Measurements from ENCODE around the gene CDC14B.

The CDC14B gene

DNA sequence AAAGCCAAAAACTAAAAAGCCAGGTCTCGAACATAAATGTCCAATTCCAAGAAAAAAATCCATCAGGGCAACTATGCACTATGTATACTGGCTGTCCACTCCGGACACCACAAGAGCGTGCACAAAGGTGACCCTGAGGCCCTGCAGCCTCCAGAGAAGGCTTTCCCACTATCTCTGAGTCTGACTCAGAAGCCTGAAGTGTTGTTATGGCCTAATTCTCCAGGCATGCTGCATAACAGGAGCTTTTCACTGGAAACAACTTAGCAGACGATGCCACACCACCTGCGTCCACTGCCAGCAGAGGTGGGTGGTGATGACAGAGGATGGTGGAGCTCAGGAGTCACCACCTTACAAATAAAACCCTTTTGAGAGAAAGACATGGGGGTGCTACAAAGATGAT, 106.0 kb downstream of the CDC14B start:
- Histone ChIP-seq H3K9me3 (ENCODE audit: severe bottlenecking) (no peaks in the 10 kb centered on the region), H3K4me1 (ENCODE audit: insufficient read depth, poor library complexity, severe bottlenecking) (no peaks in the 10 kb centered on the region), H3K27ac (ENCODE audit: poor library complexity, severe bottlenecking) (no peak overlapping the region), H3K4me3 (ENCODE audit: severe bottlenecking) (no peak overlapping the region), H3K36me3 (ENCODE audit: low read depth) (no peaks in the 10 kb centered on the region), H3K27me3 (ENCODE audit: insufficient read depth, poor library complexity, severe bottlenecking) (no peaks in the 10 kb centered on the region)
- TF ChIP-seq, protein P1, sequence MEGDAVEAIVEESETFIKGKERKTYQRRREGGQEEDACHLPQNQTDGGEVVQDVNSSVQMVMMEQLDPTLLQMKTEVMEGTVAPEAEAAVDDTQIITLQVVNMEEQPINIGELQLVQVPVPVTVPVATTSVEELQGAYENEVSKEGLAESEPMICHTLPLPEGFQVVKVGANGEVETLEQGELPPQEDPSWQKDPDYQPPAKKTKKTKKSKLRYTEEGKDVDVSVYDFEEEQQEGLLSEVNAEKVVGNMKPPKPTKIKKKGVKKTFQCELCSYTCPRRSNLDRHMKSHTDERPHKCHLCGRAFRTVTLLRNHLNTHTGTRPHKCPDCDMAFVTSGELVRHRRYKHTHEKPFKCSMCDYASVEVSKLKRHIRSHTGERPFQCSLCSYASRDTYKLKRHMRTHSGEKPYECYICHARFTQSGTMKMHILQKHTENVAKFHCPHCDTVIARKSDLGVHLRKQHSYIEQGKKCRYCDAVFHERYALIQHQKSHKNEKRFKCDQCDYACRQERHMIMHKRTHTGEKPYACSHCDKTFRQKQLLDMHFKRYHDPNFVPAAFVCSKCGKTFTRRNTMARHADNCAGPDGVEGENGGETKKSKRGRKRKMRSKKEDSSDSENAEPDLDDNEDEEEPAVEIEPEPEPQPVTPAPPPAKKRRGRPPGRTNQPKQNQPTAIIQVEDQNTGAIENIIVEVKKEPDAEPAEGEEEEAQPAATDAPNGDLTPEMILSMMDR (IDR thresholded peaks at IDR 0.05; ENCODE audit: poor library complexity, severe bottlenecking): no peak
- no peak for DNase-seq (ENCODE audit: low spot score)
- ATAC-seq (ENCODE audit: low read depth): no peak

DNA sequence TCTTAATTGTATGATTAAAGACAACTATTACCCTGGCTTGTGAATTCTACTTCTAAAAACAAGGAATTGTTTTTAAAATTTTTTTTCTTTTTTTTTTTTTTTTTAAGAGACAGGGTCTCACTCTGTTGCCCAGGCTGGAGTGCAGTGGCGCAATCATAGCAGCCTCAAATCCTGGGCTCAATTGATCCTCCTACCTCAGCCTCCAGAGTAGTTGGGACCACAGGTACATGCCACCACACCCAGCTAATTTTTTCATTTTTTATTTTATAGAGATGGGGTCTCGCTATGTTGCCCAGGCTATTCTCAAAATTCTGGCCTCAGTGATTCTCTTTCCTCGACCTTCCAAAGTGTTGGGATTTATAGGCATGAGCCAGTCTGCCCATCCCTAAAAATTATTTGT, 107.4 kb downstream of the CDC14B start:
- H3K36me3 ChIP-seq (ENCODE audit: low read depth): no peaks in the 10 kb centered on the region
- DNase-seq (ENCODE audit: low spot score) (no peak), ATAC-seq (ENCODE audit: low read depth) (no peak)
- no peak overlapping the region for H3K4me3 ChIP-seq (ENCODE audit: severe bottlenecking)
- TF ChIP-seq, protein P1 (IDR thresholded peaks at IDR 0.05; ENCODE audit: poor library complexity, severe bottlenecking): no peak
- H3K27ac ChIP-seq (ENCODE audit: poor library complexity, severe bottlenecking): no peak overlapping the region
- H3K9me3 ChIP-seq (ENCODE audit: severe bottlenecking): no peaks in the 10 kb centered on the region
- H3K27me3 ChIP-seq (ENCODE audit: insufficient read depth, poor library complexity, severe bottlenecking): no peaks in the 10 kb centered on the region
- no peaks in the 10 kb centered on the region for H3K4me1 ChIP-seq (ENCODE audit: insufficient read depth, poor library complexity, severe bottlenecking)

DNA sequence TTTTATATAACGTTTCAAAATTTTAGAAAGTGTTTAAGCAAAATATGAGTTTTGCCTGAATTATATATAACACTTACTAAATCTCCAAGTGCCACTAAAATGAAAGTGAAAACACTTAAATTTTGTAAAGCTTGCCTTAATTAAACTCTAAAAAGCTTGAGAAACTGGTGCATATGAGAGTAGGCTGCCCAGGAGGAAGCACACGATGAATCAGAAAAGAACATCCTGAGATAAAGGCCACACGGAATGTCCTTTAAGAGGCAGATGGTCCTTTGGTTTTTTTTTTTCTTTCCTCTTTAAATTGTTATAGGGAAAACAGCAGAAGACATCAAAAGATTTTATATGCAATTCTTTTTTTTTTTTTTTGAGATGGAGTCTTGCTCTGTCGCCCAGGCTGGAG, 109.4 kb downstream of the CDC14B start:
- TF ChIP-seq, protein P1 (IDR thresholded peaks at IDR 0.05; ENCODE audit: poor library complexity, severe bottlenecking): no peak
- Histone ChIP-seq H3K36me3 (ENCODE audit: low read depth) (no peaks in the 10 kb centered on the region), H3K4me3 (ENCODE audit: severe bottlenecking) (no peak overlapping the region), H3K4me1 (ENCODE audit: insufficient read depth, poor library complexity, severe bottlenecking) (no peaks in the 10 kb centered on the region), H3K27ac (ENCODE audit: poor library complexity, severe bottlenecking) (no peak overlapping the region), H3K27me3 (ENCODE audit: insufficient read depth, poor library complexity, severe bottlenecking) (no peaks in the 10 kb centered on the region), H3K9me3 (ENCODE audit: severe bottlenecking) (no peaks in the 10 kb centered on the region)
- DNase-seq (ENCODE audit: low spot score) (no peak), ATAC-seq (ENCODE audit: low read depth) (no peak)

DNA sequence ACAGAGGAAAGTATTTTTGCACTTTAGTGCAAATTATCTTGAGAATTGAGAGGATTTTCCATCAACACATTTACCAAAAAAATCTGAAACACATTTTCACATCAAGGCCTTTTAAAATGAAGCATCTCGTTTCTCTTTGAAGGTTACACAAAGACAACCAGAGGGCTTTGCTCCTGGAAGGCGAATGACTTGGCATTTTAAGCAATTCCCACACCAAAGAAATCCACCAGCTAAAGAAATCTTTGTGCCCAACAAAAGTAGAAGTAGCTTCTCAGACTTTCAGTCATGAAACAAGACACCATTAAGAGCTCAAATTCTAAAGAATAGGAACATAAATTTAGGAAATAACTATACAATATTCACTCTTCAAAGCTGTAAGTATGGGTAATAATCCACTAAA, 109.8 kb downstream of the CDC14B start:
- Histone ChIP-seq H3K27me3 (ENCODE audit: insufficient read depth, poor library complexity, severe bottlenecking) (no peaks in the 10 kb centered on the region), H3K27ac (ENCODE audit: poor library complexity, severe bottlenecking) (no peak overlapping the region), H3K4me3 (ENCODE audit: severe bottlenecking) (no peak overlapping the region), H3K9me3 (ENCODE audit: severe bottlenecking) (no peaks in the 10 kb centered on the region), H3K4me1 (ENCODE audit: insufficient read depth, poor library complexity, severe bottlenecking) (no peaks in the 10 kb centered on the region), H3K36me3 (ENCODE audit: low read depth) (no peaks in the 10 kb centered on the region)
- no peak for DNase-seq (ENCODE audit: low spot score)
- no peak for ATAC-seq (ENCODE audit: low read depth)
- TF ChIP-seq, protein P1 (IDR thresholded peaks at IDR 0.05; ENCODE audit: poor library complexity, severe bottlenecking): no peak

DNA sequence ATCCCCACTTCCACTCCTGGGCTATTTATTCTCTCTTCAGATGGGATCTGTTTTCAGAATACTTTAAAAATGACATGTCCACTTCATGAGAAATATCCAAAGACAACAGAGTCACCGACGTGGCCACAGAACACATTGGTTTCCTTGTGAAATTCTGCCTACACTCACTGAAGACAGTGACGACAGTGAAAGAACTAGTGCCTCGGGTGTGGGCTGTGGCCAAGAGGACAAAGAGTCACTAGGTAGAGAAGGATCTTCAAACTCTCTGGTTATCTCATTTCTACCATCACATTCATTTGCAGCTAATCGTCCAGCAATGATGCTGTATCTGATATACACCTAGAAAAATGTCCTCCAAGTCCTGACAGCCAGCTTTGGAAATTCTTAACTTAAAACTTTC, 110.6 kb downstream of the CDC14B start:
- TF ChIP-seq, protein P1 (IDR thresholded peaks at IDR 0.05; ENCODE audit: poor library complexity, severe bottlenecking): no peak
- DNase-seq (ENCODE audit: low spot score): no peak
- ATAC-seq (ENCODE audit: low read depth): no peak
- no peaks in the 10 kb centered on the region for H3K4me1 ChIP-seq (ENCODE audit: insufficient read depth, poor library complexity, severe bottlenecking)
- no peak overlapping the region for H3K4me3 ChIP-seq (ENCODE audit: severe bottlenecking)
- H3K9me3 ChIP-seq (ENCODE audit: severe bottlenecking): no peaks in the 10 kb centered on the region
- no peaks in the 10 kb centered on the region for H3K36me3 ChIP-seq (ENCODE audit: low read depth)
- no peaks in the 10 kb centered on the region for H3K27me3 ChIP-seq (ENCODE audit: insufficient read depth, poor library complexity, severe bottlenecking)
- H3K27ac ChIP-seq (ENCODE audit: poor library complexity, severe bottlenecking): no peak overlapping the region
